Stimulated activated naive CD8-positive, alpha-beta T cell treated with anti-CD3 and anti-CD28 coated beads, Interleukin-15, amount 100 ng/mL, for 72 hours (primary cell): ENCODE measurements around the gene FBXL19.
A peak's percentile ranks its signal among the peaks of the same experiment; 100 is the strongest.

Experiments
- ATAC-seq: fragments of 150-1000 bp; cut with Tn5 transposase; 2 replicates; pipeline ENCODE4 v1.10.0; 2021; ENCODE audit warnings: mild to moderate bottlenecking, moderate library complexity
- DNase-seq, 2 donors: peaks; one replicate each; pipeline ENCODE4 v3.0.0; 2021 to 2022
- H3K27ac Mint-ChIP-seq, 2 donors: one replicate each; pipeline ENCODE4 v1.8.0; 2022; ENCODE audit warnings: mild to moderate bottlenecking in 2 of 2, mixed read lengths in 2 of 2, moderate library complexity in 2 of 2
- H3K27me3 Mint-ChIP-seq: one replicate; pipeline ENCODE4 v1.8.0; 2022; ENCODE audit warnings: mixed read lengths
- H3K4me1 Mint-ChIP-seq: one replicate; pipeline ENCODE4 v1.8.0; 2022; ENCODE audit warnings: mild to moderate bottlenecking, mixed read lengths
- H3K4me3 Mint-ChIP-seq, 2 donors: one replicate each; pipeline ENCODE4 v1.8.0; 2022; ENCODE audit warnings: mild to moderate bottlenecking in 2 of 2, mixed read lengths in 2 of 2, moderate library complexity in 1 of 2
- H3K9me3 Mint-ChIP-seq, 2 donors: one replicate each; pipeline ENCODE4 v1.8.0; 2022; ENCODE audit warnings: mixed read lengths in 2 of 2

Gene FBXL19

GRCh38 chr16:30941600-30942425 is 18.4 kb downstream of the FBXL19 start:
- Mint-ChIP-seq H3K4me1 (peaks cover 32% of the 10 kb centered on the region), H3K4me3 (peak overlapping the region in 1 of 2 donors; percentile 74), H3K9me3 (no peaks in the 10 kb centered on the region), H3K27me3 (no peaks in the 10 kb centered on the region), H3K27ac (peak overlapping the region in 1 of 2 donors; percentile 74)
- DNase-seq (peak; percentile 65 to 73), ATAC-seq (peak; percentile 94)

- Mint-ChIP-seq H3K9me3 (no peaks in the 10 kb centered on the region), H3K4me3 (peak overlapping the region; percentile 22 to 41), H3K4me1 (peaks cover 27% of the 10 kb centered on the region), H3K27me3 (no peaks in the 10 kb centered on the region), H3K27ac (no peak overlapping the region)
- no peak for DNase-seq
- peak; percentile 21 for ATAC-seq
Observed at GRCh38 chr16:30942426-30942806, 19.0 kb downstream of the FBXL19 start.

- Mint-ChIP-seq H3K9me3 (no peaks in the 10 kb centered on the region), H3K27ac (peak overlapping the region; percentile 35 to 66)
- ATAC-seq: no peak
Observed at GRCh38 chr16:30944352-30944751, 21.0 kb downstream of the FBXL19 start.

GRCh38 chr16:30946671-30947540 is 23.5 kb downstream of the FBXL19 start:
- H3K9me3 Mint-ChIP-seq: no peaks in the 10 kb centered on the region
- no peak for ATAC-seq
- no peaks in the 10 kb centered on the region for H3K27me3 Mint-ChIP-seq
- DNase-seq: no peak
- no peak overlapping the region for H3K4me3 Mint-ChIP-seq
- no peak overlapping the region for H3K27ac Mint-ChIP-seq
- H3K4me1 Mint-ChIP-seq: peaks cover 27% of the 10 kb centered on the region

More at GRCh38 chr16:30944352-30944751, 21.0 kb downstream of the FBXL19 start:
- H3K4me1 Mint-ChIP-seq: peaks cover 20% of the 10 kb centered on the region
- no peak for DNase-seq
- no peaks in the 10 kb centered on the region for H3K27me3 Mint-ChIP-seq
- no peak overlapping the region for H3K4me3 Mint-ChIP-seq

- Mint-ChIP-seq H3K4me1 (peaks cover 21% of the 10 kb centered on the region), H3K27ac (no peak overlapping the region), H3K9me3 (no peaks in the 10 kb centered on the region), H3K27me3 (no peaks in the 10 kb centered on the region), H3K4me3 (no peak overlapping the region)
- no peak for DNase-seq
- no peak for ATAC-seq
Observed at GRCh38 chr16:30947541-30947858, 24.1 kb downstream of the FBXL19 start.

- H3K4me1 Mint-ChIP-seq: peaks cover 16% of the 10 kb centered on the region
- ATAC-seq (peak; percentile 2), DNase-seq (no peak)
- peak overlapping the region; percentile 89 to 95 for H3K4me3 Mint-ChIP-seq
- H3K27me3 Mint-ChIP-seq: no peaks in the 10 kb centered on the region
- no peaks in the 10 kb centered on the region for H3K9me3 Mint-ChIP-seq
- no peak overlapping the region for H3K27ac Mint-ChIP-seq
Observed at GRCh38 chr16:30947859-30948666, 24.7 kb downstream of the FBXL19 start.

- H3K4me1 Mint-ChIP-seq: peaks cover 24% of the 10 kb centered on the region
- H3K4me3 Mint-ChIP-seq: peak within 1 kb of the TSS; percentile 89 to 95
- H3K27me3 Mint-ChIP-seq: no peaks in the 10 kb centered on the region
- peak within 1 kb of the TSS; percentile 84 to 90 for H3K27ac Mint-ChIP-seq
- H3K9me3 Mint-ChIP-seq: no peaks in the 10 kb centered on the region
- DNase-seq: peak; percentile 33 to 44
- ATAC-seq: peak; percentile 54
Observed at GRCh38 chr16:30948667-30949649, 25.6 kb downstream of the FBXL19 start, which contains the start of gene ORAI3. TSS of gene ORAI3 (plus strand) at chr16:30949068. CDS start at chr16:30949290, 222 bp downstream.

- H3K27ac Mint-ChIP-seq: peak overlapping the region; percentile 84 to 90
- peak; percentile 78 for ATAC-seq
- peak overlapping the region; percentile 89 to 95 for H3K4me3 Mint-ChIP-seq
- H3K9me3 Mint-ChIP-seq: no peaks in the 10 kb centered on the region
- peak; percentile 24 to 69 for DNase-seq
- H3K27me3 Mint-ChIP-seq: no peaks in the 10 kb centered on the region
- peaks cover 25% of the 10 kb centered on the region for H3K4me1 Mint-ChIP-seq
Observed at GRCh38 chr16:30949650-30950515, 26.5 kb downstream of the FBXL19 start.

GRCh38 chr16:30950516-30951065 is 27.2 kb downstream of the FBXL19 start:
- ATAC-seq (no peak), DNase-seq (no peak)
- Mint-ChIP-seq H3K4me3 (peak overlapping the region; percentile 89 to 95), H3K27ac (no peak overlapping the region), H3K27me3 (no peaks in the 10 kb centered on the region), H3K9me3 (no peaks in the 10 kb centered on the region), H3K4me1 (peaks cover 25% of the 10 kb centered on the region)

GRCh38 chr16:30951193-30951592 is 27.8 kb downstream of the FBXL19 start:
- Mint-ChIP-seq H3K4me1 (peaks cover 29% of the 10 kb centered on the region), H3K4me3 (no peak overlapping the region), H3K9me3 (no peaks in the 10 kb centered on the region), H3K27me3 (no peaks in the 10 kb centered on the region), H3K27ac (no peak overlapping the region)
- DNase-seq: no peak
- no peak for ATAC-seq

GRCh38 chr16:30951750-30952149 is 28.4 kb downstream of the FBXL19 start:
- Mint-ChIP-seq H3K4me3 (no peak overlapping the region), H3K27me3 (no peaks in the 10 kb centered on the region), H3K9me3 (no peaks in the 10 kb centered on the region), H3K4me1 (peaks cover 34% of the 10 kb centered on the region), H3K27ac (peak overlapping the region in 1 of 2 donors; percentile 17)
- no peak for DNase-seq
- no peak for ATAC-seq

- H3K4me3 Mint-ChIP-seq: no peak overlapping the region
- ATAC-seq (no peak), DNase-seq (no peak)
- no peaks in the 10 kb centered on the region for H3K9me3 Mint-ChIP-seq
- no peak overlapping the region for H3K27ac Mint-ChIP-seq
- H3K4me1 Mint-ChIP-seq: peaks cover 37% of the 10 kb centered on the region
- H3K27me3 Mint-ChIP-seq: no peaks in the 10 kb centered on the region
Observed at GRCh38 chr16:30953111-30953510, 29.7 kb downstream of the FBXL19 start.

GRCh38 chr16:30953511-30954124 is 30.2 kb downstream of the FBXL19 start:
- no peaks in the 10 kb centered on the region for H3K9me3 Mint-ChIP-seq
- H3K4me3 Mint-ChIP-seq: no peak overlapping the region
- peaks cover 41% of the 10 kb centered on the region for H3K4me1 Mint-ChIP-seq
- DNase-seq: peak; percentile 68 to 70
- peak; percentile 47 for ATAC-seq
- H3K27me3 Mint-ChIP-seq: no peaks in the 10 kb centered on the region
- H3K27ac Mint-ChIP-seq: peak overlapping the region in 1 of 2 donors; percentile 69
